Gastrocnemius medialis (tissue), 4 donors: ENCODE results near the gene IQGAP3.
"Not testable (repeated sequence)": the region's sequence is repeated elsewhere in the genome, so short reads cannot be mapped to it uniquely, and the experiment has no call there.

Source experiments
- POLR2A ChIP-seq, 2 donors: fragments of 450-650 bp; IDR thresholded peaks; one replicate each; pipeline ENCODE4 v1.6.1; 2017; ENCODE audit warnings: antibody characterized with exemption in 2 of 2, mild to moderate bottlenecking in 2 of 2, moderate library complexity in 2 of 2
- TF ChIP-seq, protein P1 (sequence below), 5 experiments: fragments of 450-650 bp in 3 of 5; fragments of 200-600 bp in 2 of 5; sonication (generic) in 2 of 5; IDR thresholded peaks in 4 of 5; conservative IDR thresholded peaks in 1 of 5; 1 replicate in 4 of 5; 2 replicates in 1 of 5; pipeline ENCODE4 v1.5.1; 2016 to 2019; ENCODE audit warnings: antibody characterized with exemption in 5 of 5, mild to moderate bottlenecking in 3 of 5, moderate library complexity in 3 of 5

DNA sequence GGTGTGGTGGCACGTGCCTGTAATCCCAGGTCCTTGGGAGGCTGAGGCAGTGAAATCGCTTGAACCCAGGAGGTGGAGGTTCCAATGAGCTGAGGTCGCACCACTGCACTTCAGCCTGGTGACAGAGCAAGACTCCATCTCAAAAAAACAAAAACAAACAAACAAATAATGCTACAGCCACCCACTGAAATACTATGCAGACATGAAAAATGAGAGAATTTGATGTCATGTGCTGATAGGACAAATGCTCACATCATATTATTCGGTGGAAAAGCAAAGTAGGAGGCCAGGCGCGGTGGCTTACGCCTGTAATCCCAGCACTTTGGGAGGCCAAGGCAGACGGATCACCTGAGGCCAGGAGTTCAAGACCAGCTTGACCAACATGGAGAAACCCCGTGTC, 37.7 kb upstream of the IQGAP3 start:
- TF ChIP-seq, protein P1, sequence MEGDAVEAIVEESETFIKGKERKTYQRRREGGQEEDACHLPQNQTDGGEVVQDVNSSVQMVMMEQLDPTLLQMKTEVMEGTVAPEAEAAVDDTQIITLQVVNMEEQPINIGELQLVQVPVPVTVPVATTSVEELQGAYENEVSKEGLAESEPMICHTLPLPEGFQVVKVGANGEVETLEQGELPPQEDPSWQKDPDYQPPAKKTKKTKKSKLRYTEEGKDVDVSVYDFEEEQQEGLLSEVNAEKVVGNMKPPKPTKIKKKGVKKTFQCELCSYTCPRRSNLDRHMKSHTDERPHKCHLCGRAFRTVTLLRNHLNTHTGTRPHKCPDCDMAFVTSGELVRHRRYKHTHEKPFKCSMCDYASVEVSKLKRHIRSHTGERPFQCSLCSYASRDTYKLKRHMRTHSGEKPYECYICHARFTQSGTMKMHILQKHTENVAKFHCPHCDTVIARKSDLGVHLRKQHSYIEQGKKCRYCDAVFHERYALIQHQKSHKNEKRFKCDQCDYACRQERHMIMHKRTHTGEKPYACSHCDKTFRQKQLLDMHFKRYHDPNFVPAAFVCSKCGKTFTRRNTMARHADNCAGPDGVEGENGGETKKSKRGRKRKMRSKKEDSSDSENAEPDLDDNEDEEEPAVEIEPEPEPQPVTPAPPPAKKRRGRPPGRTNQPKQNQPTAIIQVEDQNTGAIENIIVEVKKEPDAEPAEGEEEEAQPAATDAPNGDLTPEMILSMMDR (IDR thresholded peaks at IDR 0.05 in 4 of 5, conservative IDR thresholded peaks at IDR 0.05 in 1 of 5): not testable (repeated sequence)
- TF ChIP-seq POLR2A (IDR thresholded peaks at IDR 0.05): not testable (repeated sequence)
